Mesenchymal stem cell (in vitro differentiated cells and primary cell): Measurements from ENCODE around the gene NOL4L.
A peak's percentile ranks its signal among the peaks of the same experiment; 100 is the strongest.

Experiments used
- DNase-seq: peaks from one replicate; pipeline ENCODE4 v3.0.0-alpha.2; 2013
- H2AFZ ChIP-seq: one replicate; pipeline ENCODE4 v1.6.1; 2013; ENCODE audit warnings: low read depth, mild to moderate bottlenecking, control low read depth, inconsistent platforms, low read length, moderate library complexity
- H2AK5ac ChIP-seq: 2 replicates; pipeline ENCODE4 v1.6.1; 2013; ENCODE audit warnings: low read length, moderate library complexity, mild to moderate bottlenecking, inconsistent platforms; ENCODE audit not compliant: severe bottlenecking
- H2BK120ac ChIP-seq: one replicate; pipeline ENCODE4 v1.6.1; 2013; ENCODE audit warnings: low read depth, mild to moderate bottlenecking, inconsistent platforms, low read length, moderate library complexity
- H2BK12ac ChIP-seq, 2 experiments: one replicate each; pipeline ENCODE4 v1.6.1; 2013; ENCODE audit warnings: inconsistent platforms in 2 of 2, low read length in 2 of 2, mild to moderate bottlenecking in 2 of 2, moderate library complexity in 2 of 2, control low read depth in 1 of 2
- H2BK15ac ChIP-seq: one replicate; pipeline ENCODE4 v1.6.1; 2013; ENCODE audit warnings: mild to moderate bottlenecking, low read depth, inconsistent platforms; ENCODE audit not compliant: poor library complexity, severe bottlenecking
- H2BK5ac ChIP-seq: 2 replicates; pipeline ENCODE4 v1.6.1; 2013; ENCODE audit warnings: low read depth, mild to moderate bottlenecking, low read length, control low read depth, inconsistent platforms; ENCODE audit not compliant: poor library complexity, severe bottlenecking
- H3K14ac ChIP-seq, 2 experiments: one replicate each; pipeline ENCODE4 v1.6.1; 2013; ENCODE audit warnings: inconsistent platforms in 2 of 2, low read length in 2 of 2, control low read depth in 1 of 2, mild to moderate bottlenecking in 1 of 2, moderate library complexity in 1 of 2
- H3K18ac ChIP-seq, 2 experiments: one replicate each; pipeline ENCODE4 v1.6.1; 2013; ENCODE audit warnings: inconsistent platforms in 2 of 2, low read length in 2 of 2, control low read depth in 1 of 2, low read depth in 1 of 2, mild to moderate bottlenecking in 1 of 2
- H3K23ac ChIP-seq, 2 experiments: one replicate each; pipeline ENCODE4 v1.6.1; 2013; ENCODE audit warnings: inconsistent platforms in 2 of 2, low read length in 2 of 2, mild to moderate bottlenecking in 2 of 2, moderate library complexity in 2 of 2, control low read depth in 1 of 2
- H3K27ac ChIP-seq: 2 replicates; pipeline ENCODE4 v1.5.1; 2013; ENCODE audit warnings: mild to moderate bottlenecking, moderate library complexity, low read length, control low read depth, inconsistent platforms; ENCODE audit not compliant: poor library complexity, severe bottlenecking
- H3K27me3 ChIP-seq, 2 experiments: 2 replicates each; pipeline versions ENCODE4 v1.6.1 to v1.7.0; 2013; ENCODE audit warnings: low read length in 2 of 2, mild to moderate bottlenecking in 2 of 2, moderate library complexity in 2 of 2, control low read depth in 1 of 2, inconsistent platforms in 1 of 2; ENCODE audit not compliant: control insufficient read depth in 1 of 2, insufficient read depth in 1 of 2
- H3K36me3 ChIP-seq, 2 experiments: 2 replicates each; pipeline versions ENCODE4 v1.6.1 to v1.7.0; 2013; ENCODE audit warnings: low read length in 2 of 2, control low read depth in 1 of 2, inconsistent platforms in 1 of 2, low read depth in 1 of 2, mild to moderate bottlenecking in 1 of 2; ENCODE audit not compliant: insufficient read depth in 2 of 2, control insufficient read depth in 1 of 2
- H3K4ac ChIP-seq, 2 experiments: one replicate each; pipeline ENCODE4 v1.6.1; 2013; ENCODE audit warnings: inconsistent platforms in 2 of 2, low read length in 2 of 2, mild to moderate bottlenecking in 2 of 2, moderate library complexity in 2 of 2, control low read depth in 1 of 2, low read depth in 1 of 2
- H3K4me1 ChIP-seq: 2 replicates; pipeline ENCODE4 v1.6.1; 2013; ENCODE audit warnings: low read depth, low read length, control low read depth; ENCODE audit not compliant: control insufficient read depth, insufficient read depth
- H3K4me2 ChIP-seq: 2 replicates; pipeline ENCODE4 v1.6.1; 2013; ENCODE audit warnings: low read length, mild to moderate bottlenecking, inconsistent platforms; ENCODE audit not compliant: poor library complexity, severe bottlenecking
- H3K4me3 ChIP-seq, 2 experiments: 2 replicates each; pipeline versions ENCODE4 v1.5.1 to v1.7.0; 2013; ENCODE audit warnings: low read length in 2 of 2, mild to moderate bottlenecking in 2 of 2, control low read depth in 1 of 2, low read depth in 1 of 2; ENCODE audit not compliant: insufficient read depth in 1 of 2
- H3K79me1 ChIP-seq: replicated peaks from 2 replicates; pipeline ENCODE4 v1.6.1; 2013; ENCODE audit warnings: mild to moderate bottlenecking, control low read depth, low read length, inconsistent platforms; ENCODE audit not compliant: poor library complexity, severe bottlenecking
- H3K9ac ChIP-seq: 2 replicates; pipeline ENCODE4 v1.7.0; 2013; ENCODE audit warnings: mild to moderate bottlenecking, low read length, moderate library complexity
- H3K9me3 ChIP-seq: 2 replicates; pipeline ENCODE4 v1.7.0; 2013; ENCODE audit warnings: mild to moderate bottlenecking, low read length; ENCODE audit not compliant: control insufficient read depth
- H4K8ac ChIP-seq: one replicate; pipeline ENCODE4 v1.6.1; 2013; ENCODE audit warnings: inconsistent platforms, mild to moderate bottlenecking, low read length, moderate library complexity
- H4K91ac ChIP-seq: one replicate; pipeline ENCODE4 v1.6.1; 2013; ENCODE audit warnings: mild to moderate bottlenecking, low read length, inconsistent platforms
- WGBS: methylation state at CpG from one replicate; pipeline ENCODE4 v1.1.7; 2013; ENCODE audit warnings: mixed read lengths; 5-methylcytosine and 5-hydroxymethylcytosine counted together

The NOL4L gene

DNA sequence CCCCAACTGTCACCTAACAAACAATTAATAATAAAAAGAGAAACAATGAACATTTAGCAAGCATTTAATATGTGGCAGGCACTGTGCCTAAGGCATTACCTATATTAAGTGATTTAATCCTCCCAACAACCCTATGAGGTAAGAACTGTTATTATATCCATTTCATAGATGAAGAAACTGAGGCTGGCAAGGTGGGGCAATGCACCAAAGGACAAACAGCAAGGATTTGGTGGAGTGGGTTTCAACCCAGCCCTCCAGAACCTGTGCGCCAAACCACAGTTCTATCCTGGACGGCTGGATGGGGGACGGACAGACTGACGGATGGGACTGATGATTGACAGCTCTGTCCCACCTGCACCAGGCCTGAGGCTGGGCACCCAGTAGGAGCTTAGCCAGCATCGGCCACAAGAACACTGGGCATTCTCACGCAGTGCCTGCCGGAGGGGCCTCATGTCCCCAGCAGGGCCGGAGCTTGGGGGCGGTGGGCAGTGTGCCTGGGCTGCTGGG, 24.6 kb downstream of the NOL4L start:
- H3K4me2 ChIP-seq: peak overlapping the region; percentile 45
- 90% methylated on average over 9 of the region's 9 CpGs for WGBS
- H3K9ac ChIP-seq: no peak overlapping the region
- H4K91ac ChIP-seq: peak overlapping the region; percentile 37
- H3K36me3 ChIP-seq: peaks cover 0 to 3% of the 10 kb centered on the region in 2 experiments
- peak overlapping the region in 1 of 2 experiments; percentile 61 for H3K18ac ChIP-seq
- peak overlapping the region in 1 of 2 experiments; percentile 23 for H3K23ac ChIP-seq
- H2BK12ac ChIP-seq: no peak overlapping the region
- no peak overlapping the region for H2BK5ac ChIP-seq
- peak overlapping the region in 1 of 2 experiments; percentile 64 for H3K14ac ChIP-seq
- H2AK5ac ChIP-seq: no peak overlapping the region
- H3K4ac ChIP-seq: peak overlapping the region in 1 of 2 experiments; percentile 45
- no peak overlapping the region for H2BK120ac ChIP-seq
- DNase-seq: no peak
- no peak overlapping the region for H3K4me3 ChIP-seq
- peak overlapping the region; percentile 32 for H4K8ac ChIP-seq
- peaks cover 26% of the 10 kb centered on the region for H3K4me1 ChIP-seq
- H2BK15ac ChIP-seq: peak overlapping the region; percentile 44
- H3K79me1 ChIP-seq: no peaks in the 10 kb centered on the region
- H2AFZ ChIP-seq: no peak overlapping the region
- peaks cover 0 to 16% of the 10 kb centered on the region in 2 experiments for H3K27me3 ChIP-seq
- no peaks in the 10 kb centered on the region for H3K9me3 ChIP-seq
- H3K27ac ChIP-seq: no peak overlapping the region

- no peak overlapping the region for H3K4me2 ChIP-seq
- H3K4ac ChIP-seq: peak overlapping the region; percentile 5 to 19
- no peak overlapping the region for H3K27ac ChIP-seq
- 91% methylated on average over 19 of the region's 21 CpGs for WGBS
- H3K4me1 ChIP-seq: peaks cover 26% of the 10 kb centered on the region
- peak overlapping the region; percentile 87 for H4K91ac ChIP-seq
- no peak overlapping the region for H3K9ac ChIP-seq
- H3K9me3 ChIP-seq: no peaks in the 10 kb centered on the region
- no peak overlapping the region for H3K23ac ChIP-seq
- peak overlapping the region; percentile 28 to 58 for H3K18ac ChIP-seq
- H2BK120ac ChIP-seq: peak overlapping the region; percentile 23
- H3K79me1 ChIP-seq: no peaks in the 10 kb centered on the region
- H4K8ac ChIP-seq: peak overlapping the region; percentile 59
- H3K14ac ChIP-seq: no peak overlapping the region
- H3K4me3 ChIP-seq: no peak overlapping the region
- H2BK12ac ChIP-seq: peak overlapping the region; percentile 60 to 70
- H3K27me3 ChIP-seq: peaks cover 0 to 16% of the 10 kb centered on the region in 2 experiments
- DNase-seq: no peak
- peaks cover 0 to 3% of the 10 kb centered on the region in 2 experiments for H3K36me3 ChIP-seq
- H2BK15ac ChIP-seq: no peak overlapping the region
- H2AK5ac ChIP-seq: no peak overlapping the region
- no peak overlapping the region for H2AFZ ChIP-seq
- H2BK5ac ChIP-seq: no peak overlapping the region
These were observed 25.3 kb downstream of the NOL4L start for GRCh38 chr20:32559753-32560380.

GRCh38 chr20:32559205-32559752, 25.9 kb downstream of the NOL4L start:
- Histone ChIP-seq H2BK120ac (no peak overlapping the region), H3K14ac (peak overlapping the region in 1 of 2 experiments; percentile 42), H3K4me3 (no peak overlapping the region), H2AK5ac (no peak overlapping the region), H3K27ac (no peak overlapping the region), H2AFZ (no peak overlapping the region), H2BK5ac (no peak overlapping the region), H3K4me2 (no peak overlapping the region), H3K4me1 (peaks cover 28% of the 10 kb centered on the region), H2BK12ac (peak overlapping the region; percentile 42 to 70), H3K36me3 (peaks cover 0 to 3% of the 10 kb centered on the region in 2 experiments), H3K9me3 (no peaks in the 10 kb centered on the region), H4K91ac (peak overlapping the region; percentile 87), H3K23ac (no peak overlapping the region), H2BK15ac (no peak overlapping the region), H4K8ac (peak overlapping the region; percentile 59), H3K27me3 (peaks cover 0 to 16% of the 10 kb centered on the region in 2 experiments), H3K9ac (no peak overlapping the region), H3K79me1 (no peaks in the 10 kb centered on the region), H3K18ac (peak overlapping the region; percentile 26 to 28), H3K4ac (peak overlapping the region in 1 of 2 experiments; percentile 5)
- WGBS: 85% methylated on average over 7 of the region's 7 CpGs
- no peak for DNase-seq

GRCh38 chr20:32558526-32558925, 26.6 kb downstream of the NOL4L start:
- peaks cover 29% of the 10 kb centered on the region for H3K4me1 ChIP-seq

More at GRCh38 chr20:32558526-32558925, 26.6 kb downstream of the NOL4L start:
- Histone ChIP-seq H2AFZ (no peak overlapping the region), H3K23ac (no peak overlapping the region), H3K14ac (peak overlapping the region in 1 of 2 experiments; percentile 32), H3K27ac (no peak overlapping the region), H3K36me3 (peaks cover 0 to 3% of the 10 kb centered on the region in 2 experiments), H2BK12ac (no peak overlapping the region), H3K27me3 (peaks cover 0 to 16% of the 10 kb centered on the region in 2 experiments), H3K9me3 (no peaks in the 10 kb centered on the region), H2AK5ac (no peak overlapping the region), H3K4me3 (no peak overlapping the region), H3K18ac (no peak overlapping the region), H4K91ac (no peak overlapping the region), H2BK5ac (no peak overlapping the region), H3K4me2 (no peak overlapping the region), H4K8ac (no peak overlapping the region), H3K79me1 (no peaks in the 10 kb centered on the region), H2BK15ac (no peak overlapping the region), H2BK120ac (no peak overlapping the region), H3K4ac (no peak overlapping the region), H3K9ac (no peak overlapping the region)
- peak; percentile 40 for DNase-seq
- 25% methylated on average over 13 of the region's 13 CpGs for WGBS
